ENCODE measurements around the gene DDX49.

DNA sequence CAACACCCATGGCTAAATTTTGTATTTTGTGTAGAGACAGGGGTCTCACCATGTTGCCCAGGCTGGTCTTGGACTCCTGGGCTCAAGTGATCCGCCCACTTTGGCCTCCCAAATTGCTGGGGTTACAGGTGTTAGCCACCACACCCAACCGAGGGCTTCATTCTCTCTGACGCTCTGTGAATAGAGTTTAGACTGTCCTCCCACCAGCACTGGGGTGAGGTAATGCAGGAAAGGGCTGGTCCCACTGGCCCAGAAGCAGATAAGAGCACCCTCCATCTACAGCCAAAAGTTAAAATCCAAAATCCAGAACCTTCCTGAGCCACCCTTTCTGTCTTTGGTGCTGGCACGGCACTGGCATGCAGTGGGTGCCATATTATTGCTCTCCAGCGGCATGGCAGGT lies 53.3 kb downstream of the DDX49 start:
- TF ChIP-seq, protein P1, sequence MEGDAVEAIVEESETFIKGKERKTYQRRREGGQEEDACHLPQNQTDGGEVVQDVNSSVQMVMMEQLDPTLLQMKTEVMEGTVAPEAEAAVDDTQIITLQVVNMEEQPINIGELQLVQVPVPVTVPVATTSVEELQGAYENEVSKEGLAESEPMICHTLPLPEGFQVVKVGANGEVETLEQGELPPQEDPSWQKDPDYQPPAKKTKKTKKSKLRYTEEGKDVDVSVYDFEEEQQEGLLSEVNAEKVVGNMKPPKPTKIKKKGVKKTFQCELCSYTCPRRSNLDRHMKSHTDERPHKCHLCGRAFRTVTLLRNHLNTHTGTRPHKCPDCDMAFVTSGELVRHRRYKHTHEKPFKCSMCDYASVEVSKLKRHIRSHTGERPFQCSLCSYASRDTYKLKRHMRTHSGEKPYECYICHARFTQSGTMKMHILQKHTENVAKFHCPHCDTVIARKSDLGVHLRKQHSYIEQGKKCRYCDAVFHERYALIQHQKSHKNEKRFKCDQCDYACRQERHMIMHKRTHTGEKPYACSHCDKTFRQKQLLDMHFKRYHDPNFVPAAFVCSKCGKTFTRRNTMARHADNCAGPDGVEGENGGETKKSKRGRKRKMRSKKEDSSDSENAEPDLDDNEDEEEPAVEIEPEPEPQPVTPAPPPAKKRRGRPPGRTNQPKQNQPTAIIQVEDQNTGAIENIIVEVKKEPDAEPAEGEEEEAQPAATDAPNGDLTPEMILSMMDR (IDR thresholded peaks at IDR 0.05; ENCODE audit: low read depth, low read length, missing input control): no peak
- TF ChIP-seq HNF4A (conservative IDR thresholded peaks at IDR 0.05) (no peak), YY1 (IDR thresholded peaks at IDR 0.05) (no peak), FOXA1 (IDR thresholded peaks at IDR 0.05) (no peak), GABPA (IDR thresholded peaks at IDR 0.05 in 1 of 2, conservative IDR thresholded peaks at IDR 0.05 in 1 of 2) (no peak), JUND (IDR thresholded peaks at IDR 0.05) (no peak), RAD21 (IDR thresholded peaks at IDR 0.05) (no peak)
- TF ChIP-seq, protein P2, sequence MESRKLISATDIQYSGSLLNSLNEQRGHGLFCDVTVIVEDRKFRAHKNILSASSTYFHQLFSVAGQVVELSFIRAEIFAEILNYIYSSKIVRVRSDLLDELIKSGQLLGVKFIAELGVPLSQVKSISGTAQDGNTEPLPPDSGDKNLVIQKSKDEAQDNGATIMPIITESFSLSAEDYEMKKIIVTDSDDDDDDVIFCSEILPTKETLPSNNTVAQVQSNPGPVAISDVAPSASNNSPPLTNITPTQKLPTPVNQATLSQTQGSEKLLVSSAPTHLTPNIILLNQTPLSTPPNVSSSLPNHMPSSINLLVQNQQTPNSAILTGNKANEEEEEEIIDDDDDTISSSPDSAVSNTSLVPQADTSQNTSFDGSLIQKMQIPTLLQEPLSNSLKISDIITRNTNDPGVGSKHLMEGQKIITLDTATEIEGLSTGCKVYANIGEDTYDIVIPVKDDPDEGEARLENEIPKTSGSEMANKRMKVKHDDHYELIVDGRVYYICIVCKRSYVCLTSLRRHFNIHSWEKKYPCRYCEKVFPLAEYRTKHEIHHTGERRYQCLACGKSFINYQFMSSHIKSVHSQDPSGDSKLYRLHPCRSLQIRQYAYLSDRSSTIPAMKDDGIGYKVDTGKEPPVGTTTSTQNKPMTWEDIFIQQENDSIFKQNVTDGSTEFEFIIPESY (IDR thresholded peaks at IDR 0.05): no peak
- TF ChIP-seq, protein P3, sequence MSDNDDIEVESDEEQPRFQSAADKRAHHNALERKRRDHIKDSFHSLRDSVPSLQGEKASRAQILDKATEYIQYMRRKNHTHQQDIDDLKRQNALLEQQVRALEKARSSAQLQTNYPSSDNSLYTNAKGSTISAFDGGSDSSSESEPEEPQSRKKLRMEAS (IDR thresholded peaks at IDR 0.05): no peak
- TF ChIP-seq, protein P4, sequence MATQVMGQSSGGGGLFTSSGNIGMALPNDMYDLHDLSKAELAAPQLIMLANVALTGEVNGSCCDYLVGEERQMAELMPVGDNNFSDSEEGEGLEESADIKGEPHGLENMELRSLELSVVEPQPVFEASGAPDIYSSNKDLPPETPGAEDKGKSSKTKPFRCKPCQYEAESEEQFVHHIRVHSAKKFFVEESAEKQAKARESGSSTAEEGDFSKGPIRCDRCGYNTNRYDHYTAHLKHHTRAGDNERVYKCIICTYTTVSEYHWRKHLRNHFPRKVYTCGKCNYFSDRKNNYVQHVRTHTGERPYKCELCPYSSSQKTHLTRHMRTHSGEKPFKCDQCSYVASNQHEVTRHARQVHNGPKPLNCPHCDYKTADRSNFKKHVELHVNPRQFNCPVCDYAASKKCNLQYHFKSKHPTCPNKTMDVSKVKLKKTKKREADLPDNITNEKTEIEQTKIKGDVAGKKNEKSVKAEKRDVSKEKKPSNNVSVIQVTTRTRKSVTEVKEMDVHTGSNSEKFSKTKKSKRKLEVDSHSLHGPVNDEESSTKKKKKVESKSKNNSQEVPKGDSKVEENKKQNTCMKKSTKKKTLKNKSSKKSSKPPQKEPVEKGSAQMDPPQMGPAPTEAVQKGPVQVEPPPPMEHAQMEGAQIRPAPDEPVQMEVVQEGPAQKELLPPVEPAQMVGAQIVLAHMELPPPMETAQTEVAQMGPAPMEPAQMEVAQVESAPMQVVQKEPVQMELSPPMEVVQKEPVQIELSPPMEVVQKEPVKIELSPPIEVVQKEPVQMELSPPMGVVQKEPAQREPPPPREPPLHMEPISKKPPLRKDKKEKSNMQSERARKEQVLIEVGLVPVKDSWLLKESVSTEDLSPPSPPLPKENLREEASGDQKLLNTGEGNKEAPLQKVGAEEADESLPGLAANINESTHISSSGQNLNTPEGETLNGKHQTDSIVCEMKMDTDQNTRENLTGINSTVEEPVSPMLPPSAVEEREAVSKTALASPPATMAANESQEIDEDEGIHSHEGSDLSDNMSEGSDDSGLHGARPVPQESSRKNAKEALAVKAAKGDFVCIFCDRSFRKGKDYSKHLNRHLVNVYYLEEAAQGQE (IDR thresholded peaks at IDR 0.05): no peak
